Astrocyte of the cerebellum (primary cell): ENCODE results near the gene UBE2N.

Experiments
- DNase-seq: peaks from one replicate; pipeline ENCODE4 v3.0.0-alpha.2; 2011; ENCODE audit warnings: low read depth
- H3K4me3 ChIP-seq: 2 replicates; pipeline ENCODE4 v1.5.1; 2011; ENCODE audit warnings: mild to moderate bottlenecking, low read depth, low read length, moderate library complexity
- in situ Hi-C: cut with HindIII; loops from 2 replicates; pipeline ENCODE4 v1.10.0; 2017; ENCODE audit warnings: low sequenced_read_pairs
- TF ChIP-seq, protein P1 (sequence below): IDR thresholded peaks from 2 replicates; pipeline ENCODE4 v1.5.1; 2012; ENCODE audit warnings: low read length, low read depth, moderate library complexity, mild to moderate bottlenecking; ENCODE audit errors: missing control alignments

Gene UBE2N

DNA sequence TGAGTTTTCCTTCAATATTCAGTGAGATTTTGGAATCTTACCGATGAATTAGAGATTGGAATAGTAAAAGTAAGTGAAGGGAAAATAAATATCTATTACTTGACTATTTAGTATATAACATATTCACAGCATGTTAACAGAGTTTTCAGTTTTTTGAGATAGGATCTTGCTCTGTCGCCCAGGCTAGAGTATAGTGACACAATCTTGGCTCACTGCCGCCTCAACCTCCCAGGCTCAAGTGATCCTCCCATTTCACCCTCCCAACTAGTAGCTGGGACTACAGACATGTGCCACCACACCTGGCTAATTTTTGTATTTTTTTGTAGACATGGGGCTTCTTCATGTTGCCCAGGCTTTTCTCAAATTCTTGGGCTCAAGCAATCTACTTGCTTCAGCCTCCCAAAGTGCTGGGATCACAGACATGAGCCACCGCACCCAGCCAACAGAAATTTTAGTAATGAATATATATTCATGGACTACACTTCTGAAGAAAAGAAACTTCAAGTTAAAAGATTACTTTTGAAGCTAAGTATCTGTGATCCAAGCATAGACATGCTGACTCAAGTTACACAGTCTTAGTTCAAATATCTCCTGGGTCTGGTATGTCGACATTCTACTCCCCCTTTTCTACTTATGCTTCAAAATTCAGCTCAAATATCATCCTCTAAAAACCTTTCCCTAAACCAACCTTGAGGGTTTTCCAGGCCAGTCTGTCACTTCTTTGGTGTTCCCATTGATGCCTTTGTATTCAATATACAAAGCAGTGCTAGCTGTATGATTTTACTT lies 13.8 kb downstream of the UBE2N start:
- H3K4me3 ChIP-seq: no peak overlapping the region
- TF ChIP-seq, protein P1, sequence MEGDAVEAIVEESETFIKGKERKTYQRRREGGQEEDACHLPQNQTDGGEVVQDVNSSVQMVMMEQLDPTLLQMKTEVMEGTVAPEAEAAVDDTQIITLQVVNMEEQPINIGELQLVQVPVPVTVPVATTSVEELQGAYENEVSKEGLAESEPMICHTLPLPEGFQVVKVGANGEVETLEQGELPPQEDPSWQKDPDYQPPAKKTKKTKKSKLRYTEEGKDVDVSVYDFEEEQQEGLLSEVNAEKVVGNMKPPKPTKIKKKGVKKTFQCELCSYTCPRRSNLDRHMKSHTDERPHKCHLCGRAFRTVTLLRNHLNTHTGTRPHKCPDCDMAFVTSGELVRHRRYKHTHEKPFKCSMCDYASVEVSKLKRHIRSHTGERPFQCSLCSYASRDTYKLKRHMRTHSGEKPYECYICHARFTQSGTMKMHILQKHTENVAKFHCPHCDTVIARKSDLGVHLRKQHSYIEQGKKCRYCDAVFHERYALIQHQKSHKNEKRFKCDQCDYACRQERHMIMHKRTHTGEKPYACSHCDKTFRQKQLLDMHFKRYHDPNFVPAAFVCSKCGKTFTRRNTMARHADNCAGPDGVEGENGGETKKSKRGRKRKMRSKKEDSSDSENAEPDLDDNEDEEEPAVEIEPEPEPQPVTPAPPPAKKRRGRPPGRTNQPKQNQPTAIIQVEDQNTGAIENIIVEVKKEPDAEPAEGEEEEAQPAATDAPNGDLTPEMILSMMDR: no peak
- in situ Hi-C loops: no loop called here
- no peak for DNase-seq

GRCh38 chr12:93426412-93426805 lies 15.3 kb downstream of the UBE2N start:
- DNase-seq: no peak
- TF ChIP-seq, protein P1: no peak
- H3K4me3 ChIP-seq: no peak overlapping the region
- in situ Hi-C loops: no loop called here

GRCh38 chr12:93425736-93426411 lies 15.9 kb downstream of the UBE2N start:
- no peak for DNase-seq
- in situ Hi-C loops: no loop called here
- TF ChIP-seq, protein P1: no peak
- no peak overlapping the region for H3K4me3 ChIP-seq

DNA sequence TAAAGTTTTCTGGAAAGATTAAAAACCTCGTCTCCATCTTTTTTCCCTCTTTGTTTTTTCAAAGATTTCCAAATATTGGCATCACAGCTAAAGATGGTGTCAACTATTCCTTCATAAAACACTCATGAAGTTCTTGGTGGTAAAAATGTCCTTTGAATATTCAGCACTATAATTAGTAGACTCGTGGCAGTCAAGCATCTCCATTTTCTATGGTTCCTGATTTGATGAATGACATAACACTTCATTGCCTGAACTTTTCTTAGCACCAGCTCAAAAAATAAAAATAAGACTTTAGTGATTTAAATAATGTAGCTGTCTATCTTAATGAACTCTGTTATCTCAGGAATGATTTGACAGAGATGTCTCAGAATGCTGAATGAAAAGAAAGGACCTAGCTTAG lies 19.7 kb downstream of the UBE2N start:
- H3K4me3 ChIP-seq: no peak overlapping the region
- in situ Hi-C loops: loop anchor here (25.0 kb wide), 1 partner anchor 635 kb away; no protein-coding TSS in a partner anchor
- DNase-seq: no peak
- TF ChIP-seq, protein P1: no peak

DNA sequence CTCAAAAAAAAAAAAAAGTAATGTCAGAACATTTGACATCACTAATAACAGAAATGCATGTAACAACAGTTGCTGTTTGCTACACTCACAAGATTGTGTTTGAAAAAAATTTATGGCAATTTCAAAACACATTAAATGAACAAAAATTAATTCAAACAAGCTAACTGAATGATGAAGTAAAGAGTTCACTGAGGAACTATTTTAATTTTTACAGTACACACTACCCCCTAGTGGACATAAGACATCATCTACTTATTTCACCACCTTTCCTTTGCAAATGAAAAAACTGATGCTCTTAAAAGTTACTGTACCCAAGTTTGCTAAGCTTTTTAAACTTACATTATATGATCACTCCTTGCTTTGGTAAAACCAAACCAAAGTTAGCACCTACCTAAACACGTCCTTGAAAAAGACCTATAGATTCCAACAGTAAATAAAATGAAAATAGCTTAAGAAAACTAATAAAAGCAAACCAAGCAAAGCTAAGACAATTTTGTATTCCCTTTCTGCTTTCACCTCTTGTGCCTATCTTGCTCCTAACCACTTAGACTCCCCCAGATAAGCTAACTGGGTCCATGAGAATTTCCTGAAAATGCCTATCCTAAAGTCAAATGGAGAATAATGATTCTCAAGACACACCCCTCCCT lies 22.2 kb downstream of the UBE2N start:
- H3K4me3 ChIP-seq: no peak overlapping the region
- in situ Hi-C loops: loop anchor here (25.0 kb wide), 1 partner anchor 632 kb away; no protein-coding TSS in a partner anchor
- TF ChIP-seq, protein P1: no peak
- DNase-seq: peak; percentile 51

- no peak for DNase-seq
- H3K4me3 ChIP-seq: no peak overlapping the region
- TF ChIP-seq, protein P1: no peak
- in situ Hi-C loops: loop anchor here (25.0 kb wide), 1 partner anchor 631 kb away; no protein-coding TSS in a partner anchor
Observed at GRCh38 chr12:93417967-93418480, 23.7 kb downstream of the UBE2N start.
